SKM-1 (cell line): Measurements from ENCODE around the gene KYNU.
"Not testable (repeated sequence)": the region's sequence is repeated elsewhere in the genome, so short reads cannot be mapped to it uniquely, and the experiment has no call there.

Experiments
- DNase-seq: peaks from one replicate; lab custom pipeline; 2025; ENCODE audit not compliant: unreplicated experiment; lab: John Stamatoyannopoulos, UW

Gene KYNU

GRCh38 chr2:142877216-142877838 lies at the start of gene KYNU:
Gene KYNU, plus strand, starts transcription at chr2:142877664. Its CDS starts 7,704 bp downstream, at chr2:142885368.
- no peak for DNase-seq

DNA sequence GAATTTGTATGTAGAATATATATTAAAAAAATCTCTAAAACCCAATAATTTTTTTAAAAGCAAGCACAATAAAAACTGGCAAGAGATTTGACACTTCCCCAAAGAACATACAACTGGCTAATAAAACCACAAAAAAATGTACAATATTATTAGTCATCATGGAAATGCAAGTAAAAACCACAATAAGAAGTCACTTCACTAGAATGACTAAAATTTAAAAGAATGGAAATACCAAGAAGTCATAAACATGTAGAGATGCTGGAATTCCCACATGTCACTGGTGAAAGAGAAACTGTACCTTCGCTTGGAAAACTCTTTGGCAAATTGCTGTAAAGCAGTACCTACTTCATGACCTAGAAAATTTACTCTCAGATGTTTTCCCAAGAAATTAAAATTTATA lies 43.4 kb upstream of the KYNU start:
- DNase-seq, result no peak

- no peak for DNase-seq
These were observed 37.0 kb upstream of the KYNU start for GRCh38 chr2:142840436-142840835.

GRCh38 chr2:142841788-142842187 lies 35.7 kb upstream of the KYNU start:
- DNase-seq, result no peak

DNA sequence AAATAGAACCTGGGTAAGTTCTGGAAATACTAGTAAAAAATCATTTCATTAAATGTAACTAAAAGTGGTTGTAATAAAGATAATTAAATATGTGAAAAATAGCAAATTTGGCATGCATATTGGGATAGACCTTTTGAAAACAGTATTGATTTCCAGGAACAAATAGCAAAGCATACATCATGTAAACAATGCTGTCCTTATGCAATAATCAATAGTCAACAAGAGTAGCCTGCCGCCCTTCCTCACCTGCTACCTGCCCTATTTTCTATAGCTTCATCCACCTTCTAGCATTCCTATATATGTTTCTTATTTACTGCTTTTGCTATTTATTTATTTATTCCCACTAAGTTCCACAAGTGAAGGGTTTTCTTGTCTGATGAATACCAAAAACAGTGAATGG lies 35.1 kb upstream of the KYNU start:
- no peak for DNase-seq

DNA sequence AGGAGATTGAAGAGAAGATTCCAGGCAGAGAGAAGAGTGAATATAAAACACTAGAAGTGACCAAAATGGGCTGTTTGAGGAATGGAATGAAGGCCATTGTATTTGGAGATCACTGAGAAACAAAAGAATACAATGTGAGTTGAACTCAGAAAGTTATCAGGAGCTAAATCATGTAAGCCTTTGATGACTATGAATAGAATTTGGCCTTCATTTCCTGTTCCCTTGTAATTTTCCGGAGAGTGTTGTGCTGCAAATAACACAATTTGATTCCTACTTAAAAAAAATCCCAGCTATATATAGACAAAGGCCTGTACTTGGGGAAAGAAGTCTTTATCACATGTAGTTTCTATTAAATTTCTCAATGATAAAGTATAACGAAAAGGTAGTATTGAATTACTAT lies 33.7 kb upstream of the KYNU start:
- DNase-seq, result no peak

DNA sequence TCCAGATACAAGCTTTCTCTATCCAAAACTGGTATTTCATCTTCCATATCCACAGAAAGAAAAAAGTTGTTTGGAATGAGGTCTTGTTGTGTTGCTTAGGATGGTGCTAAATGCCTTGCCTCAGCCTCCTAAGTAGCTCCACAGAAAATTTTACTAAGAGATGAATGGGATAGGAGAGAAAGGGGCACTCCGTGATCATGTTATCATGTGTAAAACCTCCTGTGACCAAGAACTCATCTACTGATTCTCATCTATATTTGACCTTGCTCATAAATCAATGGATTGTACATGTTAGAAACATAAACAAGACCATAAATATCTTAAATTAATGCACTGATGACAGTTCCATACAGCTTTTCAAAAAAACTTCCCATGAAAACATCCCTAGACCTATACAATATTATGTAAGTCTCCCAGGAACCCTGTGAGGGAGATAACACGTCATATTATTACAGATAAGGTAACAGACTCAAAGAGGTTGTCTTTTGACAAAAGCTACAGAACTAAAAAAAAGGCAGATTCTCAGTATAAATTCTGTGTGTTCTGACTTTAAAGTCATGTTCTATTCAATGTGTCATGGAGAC lies 29.3 kb upstream of the KYNU start:
- no peak for DNase-seq

GRCh38 chr2:142849820-142850219 lies 27.6 kb upstream of the KYNU start:
- DNase-seq, result no peak

- DNase-seq, result no peak
These were observed 23.6 kb upstream of the KYNU start for GRCh38 chr2:142853912-142854311.

DNA sequence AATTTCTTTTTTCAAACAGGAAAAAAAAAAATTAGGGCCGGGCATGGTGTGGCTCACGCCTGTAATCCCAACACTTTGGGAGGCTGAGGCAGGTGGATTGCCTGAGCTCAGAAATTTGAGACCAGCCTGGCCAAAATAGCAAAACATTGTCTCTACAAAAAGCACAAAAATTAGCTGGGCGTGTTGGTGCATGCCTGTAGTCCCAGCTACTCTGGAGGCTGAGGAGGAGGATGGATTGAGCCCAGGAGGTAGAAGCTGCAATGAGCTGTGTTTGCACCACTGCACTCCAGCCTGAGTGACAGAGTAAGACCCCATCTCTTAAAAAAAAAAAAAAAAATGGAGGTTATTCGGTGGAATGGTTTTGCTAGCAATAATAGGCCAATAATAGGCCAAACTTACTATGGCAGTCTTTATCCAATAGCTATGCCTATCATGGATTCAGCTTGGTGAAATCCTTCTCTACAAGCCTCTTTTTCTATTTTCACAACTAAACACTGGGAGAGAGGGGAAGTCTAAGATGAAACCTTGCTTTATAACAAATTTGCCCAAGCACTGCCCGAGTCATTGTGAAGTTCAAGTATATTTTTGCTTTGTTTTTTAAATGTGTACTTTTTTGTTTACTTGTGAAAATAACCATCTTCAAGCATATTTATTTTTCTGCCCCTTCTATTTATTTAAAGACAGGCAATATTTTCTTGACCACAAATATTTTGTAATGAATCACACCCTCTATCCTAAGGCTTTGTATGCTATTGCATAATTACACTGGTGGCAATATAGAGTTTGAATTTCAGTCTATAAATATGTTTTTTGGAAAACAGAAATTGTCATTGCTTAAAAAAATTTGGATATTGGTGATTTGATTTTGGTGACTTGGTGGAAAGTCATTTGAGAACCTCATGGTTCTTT lies 20.0 kb upstream of the KYNU start:
- no peak for DNase-seq

- no peak for DNase-seq
These were observed 18.5 kb upstream of the KYNU start for GRCh38 chr2:142858961-142859360.

- DNase-seq, result no peak
These were observed 15.2 kb upstream of the KYNU start for GRCh38 chr2:142862299-142862698.

GRCh38 chr2:142862847-142863246 lies 14.6 kb upstream of the KYNU start:
- no peak for DNase-seq

DNA sequence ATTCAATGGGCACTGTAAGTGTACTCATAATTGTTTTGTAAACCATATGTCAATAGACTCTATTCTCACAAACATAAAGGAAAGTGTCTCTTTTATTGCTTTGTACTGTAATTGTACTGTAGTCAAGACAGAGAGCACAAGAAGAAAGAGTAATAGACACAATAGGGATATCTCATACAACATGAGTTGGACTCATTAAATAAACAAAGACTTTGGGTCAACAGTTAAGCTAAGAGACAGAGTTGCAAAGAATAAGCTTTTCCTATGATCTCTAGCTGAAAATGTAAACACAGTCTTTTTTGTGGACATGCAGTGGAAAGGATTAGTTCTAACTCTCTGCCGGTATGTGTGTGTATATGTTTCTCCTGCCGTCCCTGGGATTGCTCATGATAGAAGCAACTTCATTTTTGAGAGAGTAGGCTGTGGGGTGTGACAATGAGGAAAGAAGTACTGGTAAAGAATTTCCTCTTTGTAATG lies 13.9 kb upstream of the KYNU start:
- DNase-seq, result no peak

GRCh38 chr2:142864605-142865004 lies 12.9 kb upstream of the KYNU start:
- DNase-seq, result not testable (repeated sequence)

DNA sequence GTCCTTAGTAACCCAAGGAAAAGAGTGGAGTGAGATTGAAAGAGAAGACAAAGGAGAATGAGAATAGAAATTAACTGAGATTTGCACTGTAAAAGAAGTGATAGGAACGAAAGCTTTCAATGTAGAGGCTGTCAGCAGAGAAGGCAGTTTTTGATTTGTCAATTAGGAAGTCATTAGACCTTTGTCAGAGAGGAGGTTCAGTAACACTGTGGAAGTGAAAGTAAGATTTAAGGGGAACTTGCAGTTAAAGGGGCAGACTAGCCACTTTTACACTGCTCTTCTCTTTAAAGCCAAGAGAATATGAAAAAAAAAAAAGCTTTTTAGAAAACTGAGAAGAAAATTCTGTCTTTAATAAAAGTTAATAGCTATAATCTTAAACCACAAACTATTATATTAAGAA lies 11.5 kb upstream of the KYNU start:
- DNase-seq, result peak; percentile 74

DNA sequence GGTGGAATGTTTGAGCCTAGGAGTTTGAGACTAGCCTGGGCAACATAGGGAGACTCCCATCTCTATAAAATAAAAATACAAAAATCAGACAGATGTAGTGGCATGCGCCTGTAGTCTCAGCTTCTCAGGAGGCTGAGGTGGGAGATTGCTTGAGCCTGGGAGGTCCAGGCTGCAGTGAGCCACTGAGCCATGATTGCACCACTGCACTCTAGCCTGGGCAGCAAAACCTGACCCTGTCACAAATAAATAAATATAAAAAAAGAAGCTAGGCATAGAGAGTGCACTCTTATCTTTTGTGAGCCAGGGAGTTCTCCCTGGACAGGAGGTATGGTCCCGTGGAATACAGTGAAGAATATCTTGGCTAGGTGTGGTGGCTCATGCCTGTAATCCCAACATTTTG lies 11.0 kb upstream of the KYNU start:
- DNase-seq, result no peak

DNA sequence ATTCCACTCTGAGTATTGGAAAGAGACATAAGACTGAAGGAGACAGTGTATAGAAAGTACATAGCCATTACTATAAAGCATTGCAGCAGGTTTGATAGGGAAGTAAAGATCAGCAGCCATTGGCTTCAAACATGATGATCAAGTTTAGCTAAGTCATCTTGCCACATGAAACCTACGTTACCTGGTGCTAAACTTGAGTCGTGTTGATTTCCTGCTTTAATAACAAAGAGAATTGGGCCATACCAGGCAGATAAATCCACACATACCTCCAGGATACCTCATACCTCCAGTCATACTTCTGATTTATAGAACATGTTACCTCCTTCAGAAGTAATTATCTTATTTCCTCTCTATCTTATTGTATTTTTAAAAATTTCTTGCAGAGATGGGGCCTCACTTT lies 10.3 kb upstream of the KYNU start:
- DNase-seq, result no peak

GRCh38 chr2:142868229-142868762 lies 9.2 kb upstream of the KYNU start:
- no peak for DNase-seq

- DNase-seq, result not testable (repeated sequence)
These were observed 8.4 kb upstream of the KYNU start for GRCh38 chr2:142869065-142869460.

DNA sequence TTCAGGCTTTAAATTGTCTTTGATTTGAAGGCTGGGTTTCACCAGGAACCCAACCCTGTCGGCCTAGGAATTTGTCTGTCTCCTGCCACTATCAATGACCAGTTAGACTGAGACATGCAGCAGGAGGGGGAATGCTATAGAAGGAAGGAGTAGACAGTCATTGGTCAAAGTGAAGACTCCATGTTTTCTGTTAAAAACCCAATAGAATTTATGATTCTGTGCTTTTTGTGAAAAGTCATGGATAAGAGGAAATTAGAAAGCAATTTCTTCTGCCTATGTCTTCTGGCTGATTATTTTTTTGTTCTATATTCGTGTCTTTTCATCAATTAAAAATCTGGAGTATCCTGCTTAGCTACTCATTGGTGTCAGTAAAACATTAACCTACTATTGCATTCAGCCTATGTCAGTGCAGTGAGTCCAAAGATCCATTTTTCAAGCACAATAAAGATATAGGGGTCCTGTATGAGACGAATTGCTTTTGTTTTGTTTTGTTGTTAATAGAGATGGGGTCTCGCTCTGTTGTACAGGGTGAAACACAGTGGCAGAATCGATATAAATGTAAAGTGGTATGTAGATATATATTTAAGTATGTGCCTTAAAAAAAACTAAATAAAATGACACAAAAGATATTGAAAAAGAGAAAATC lies 7.9 kb upstream of the KYNU start:
- DNase-seq, result no peak
